ENCODE results near the gene LMAN1L. TPM values are rescaled to one million over a fixed set of nuclear protein-coding genes. Genes with fewer than 3 reads are reported as not detected.
A peak's percentile ranks its signal among the peaks of the same experiment; 100 is the strongest.

Gene LMAN1L
- total RNA-seq, 1 experiment from 2014 or later = not detected

DNA sequence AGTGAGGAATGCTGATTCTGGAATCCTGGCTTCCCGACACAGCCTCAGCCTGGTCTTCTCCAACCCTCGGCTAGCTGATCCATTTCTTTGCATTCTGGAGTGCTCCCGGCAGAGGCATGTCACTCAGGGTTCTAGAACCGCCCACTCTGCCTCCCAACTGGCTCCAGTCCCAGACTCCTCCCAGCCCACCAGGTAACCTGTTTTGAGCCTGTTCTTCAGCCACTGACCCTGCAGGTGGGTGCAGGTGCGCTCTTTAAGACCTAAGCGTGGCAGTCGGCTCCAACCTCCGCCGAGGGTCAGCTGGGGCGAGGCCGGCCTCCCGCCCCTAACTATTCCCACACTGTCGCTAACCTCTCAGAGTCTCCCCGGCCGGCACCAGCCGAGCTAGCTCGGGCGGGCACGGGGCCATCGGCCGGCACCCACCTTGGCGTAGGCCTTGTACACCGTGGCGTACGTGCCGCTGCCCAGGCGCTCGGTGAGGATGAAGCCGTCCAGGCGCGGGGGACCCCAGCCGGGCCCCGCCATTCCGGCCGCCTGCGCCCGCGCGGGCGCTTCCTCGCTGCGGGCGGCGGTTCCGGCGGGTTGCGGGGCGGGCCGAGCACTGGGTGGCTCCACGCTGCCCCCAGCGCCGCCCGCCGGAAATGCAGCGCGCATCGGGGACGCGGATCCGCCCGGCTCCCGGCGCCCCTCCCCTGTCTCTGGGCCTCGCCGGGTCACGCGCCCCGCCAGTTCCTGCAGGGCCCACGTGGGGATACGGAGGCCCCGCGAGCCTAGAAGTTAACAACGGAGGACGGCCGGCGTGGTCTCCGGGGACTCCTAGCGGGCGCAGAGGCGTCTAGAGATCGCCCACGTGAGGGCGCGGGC, 30.2 kb downstream of the LMAN1L start, which contains the start of gene ULK3 (continued):
- TF ChIP-seq USF1 (CRISPR knock-in tag; IDR thresholded peaks at IDR 0.05) (peak; percentile 92), ZNF416 (CRISPR knock-in tag; IDR thresholded peaks at IDR 0.05) (peak; percentile 75; the same call in 1 of the 2 replicates), ZNF423 (CRISPR knock-in tag; IDR thresholded peaks at IDR 0.05) (0 out of 2 replicates have a peak, but pooled peaks have one; percentile 4), NFATC4 (CRISPR knock-in tag; IDR thresholded peaks at IDR 0.05) (peak; percentile 72; the same call in 1 of the 2 replicates), NFE2L1 (CRISPR knock-in tag; IDR thresholded peaks at IDR 0.05) (peak; percentile 61; the same call in 1 of the 2 replicates), JUN (CRISPR knock-in tag; IDR thresholded peaks at IDR 0.05) (peak; percentile 78; the same call in 1 of the 2 replicates), IRF2 (CRISPR knock-in tag; IDR thresholded peaks at IDR 0.05; ENCODE audit: borderline replicate concordance, low read depth) (no peak), ZNF263 (CRISPR knock-in tag; IDR thresholded peaks at IDR 0.05; ENCODE audit: low read depth) (peak; percentile 77; the same call in 1 of the 2 replicates)
- TF ChIP-seq, protein P1, sequence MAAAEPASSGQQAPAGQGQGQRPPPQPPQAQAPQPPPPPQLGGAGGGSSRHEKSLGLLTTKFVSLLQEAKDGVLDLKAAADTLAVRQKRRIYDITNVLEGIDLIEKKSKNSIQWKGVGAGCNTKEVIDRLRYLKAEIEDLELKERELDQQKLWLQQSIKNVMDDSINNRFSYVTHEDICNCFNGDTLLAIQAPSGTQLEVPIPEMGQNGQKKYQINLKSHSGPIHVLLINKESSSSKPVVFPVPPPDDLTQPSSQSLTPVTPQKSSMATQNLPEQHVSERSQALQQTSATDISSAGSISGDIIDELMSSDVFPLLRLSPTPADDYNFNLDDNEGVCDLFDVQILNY (CRISPR knock-in tag; IDR thresholded peaks at IDR 0.05) = 0 out of 2 replicates have a peak, but pooled peaks have one; percentile 48
- TF ChIP-seq, protein P2, sequence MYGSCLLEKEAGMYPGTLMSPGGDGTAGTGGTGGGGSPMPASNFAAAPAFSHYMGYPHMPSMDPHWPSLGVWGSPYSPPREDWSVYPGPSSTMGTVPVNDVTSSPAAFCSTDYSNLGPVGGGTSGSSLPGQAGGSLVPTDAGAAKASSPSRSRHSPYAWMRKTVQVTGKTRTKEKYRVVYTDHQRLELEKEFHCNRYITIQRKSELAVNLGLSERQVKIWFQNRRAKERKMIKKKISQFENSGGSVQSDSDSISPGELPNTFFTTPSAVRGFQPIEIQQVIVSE (CRISPR knock-in tag; IDR thresholded peaks at IDR 0.05; ENCODE audit: borderline replicate concordance) = no peak

DNA sequence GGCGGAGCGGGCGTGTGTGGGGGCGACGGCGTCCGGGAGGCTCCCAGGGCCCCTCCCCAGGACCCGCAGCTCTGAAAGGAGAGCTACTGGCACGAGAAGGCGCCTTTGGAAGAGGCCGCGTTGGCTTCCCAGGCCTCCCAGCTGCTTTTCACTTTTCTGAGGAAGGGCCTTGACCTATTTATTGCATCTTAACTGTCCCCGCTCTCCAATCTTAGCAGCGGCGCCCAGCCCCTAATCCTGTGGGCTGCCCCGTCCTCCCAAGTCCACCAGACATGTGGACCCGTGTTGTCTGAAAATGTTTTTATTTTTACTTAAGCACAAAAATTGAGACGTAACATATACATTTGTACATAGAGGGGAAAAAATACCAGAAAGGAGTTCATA, 30.8 kb downstream of the LMAN1L start:
- H3K4me1 Mint-ChIP-seq = peaks cover 21% of the 10 kb centered on the region
- DNase-seq (ENCODE audit: low spot score) (no peak), ATAC-seq (no peak)
- H3K36me3 Mint-ChIP-seq = peaks cover 6% of the 10 kb centered on the region
- CTCF ChIA-PET = interaction anchor here (0.6 to 5.1 kb wide), 14 partner anchors 12 to 211 kb away, joined by 3 to 34 read pairs (median 6); partner anchors contain the start of gene CPLX3
- no peaks in the 10 kb centered on the region for H3K9me3 Mint-ChIP-seq
- TF ChIP-seq, protein P3, sequence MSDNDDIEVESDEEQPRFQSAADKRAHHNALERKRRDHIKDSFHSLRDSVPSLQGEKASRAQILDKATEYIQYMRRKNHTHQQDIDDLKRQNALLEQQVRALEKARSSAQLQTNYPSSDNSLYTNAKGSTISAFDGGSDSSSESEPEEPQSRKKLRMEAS (CRISPR knock-in tag; IDR thresholded peaks at IDR 0.05) = peak; percentile 22; the same call in 1 of the 2 replicates
- TF ChIP-seq, protein P4, sequence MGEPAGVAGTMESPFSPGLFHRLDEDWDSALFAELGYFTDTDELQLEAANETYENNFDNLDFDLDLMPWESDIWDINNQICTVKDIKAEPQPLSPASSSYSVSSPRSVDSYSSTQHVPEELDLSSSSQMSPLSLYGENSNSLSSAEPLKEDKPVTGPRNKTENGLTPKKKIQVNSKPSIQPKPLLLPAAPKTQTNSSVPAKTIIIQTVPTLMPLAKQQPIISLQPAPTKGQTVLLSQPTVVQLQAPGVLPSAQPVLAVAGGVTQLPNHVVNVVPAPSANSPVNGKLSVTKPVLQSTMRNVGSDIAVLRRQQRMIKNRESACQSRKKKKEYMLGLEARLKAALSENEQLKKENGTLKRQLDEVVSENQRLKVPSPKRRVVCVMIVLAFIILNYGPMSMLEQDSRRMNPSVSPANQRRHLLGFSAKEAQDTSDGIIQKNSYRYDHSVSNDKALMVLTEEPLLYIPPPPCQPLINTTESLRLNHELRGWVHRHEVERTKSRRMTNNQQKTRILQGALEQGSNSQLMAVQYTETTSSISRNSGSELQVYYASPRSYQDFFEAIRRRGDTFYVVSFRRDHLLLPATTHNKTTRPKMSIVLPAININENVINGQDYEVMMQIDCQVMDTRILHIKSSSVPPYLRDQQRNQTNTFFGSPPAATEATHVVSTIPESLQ (CRISPR knock-in tag; IDR thresholded peaks at IDR 0.05) = no peak
- TF ChIP-seq CTCF (IDR thresholded peaks at IDR 0.05) (0 out of 2 replicates have a peak, but pooled peaks have one; percentile 8), NFYB (CRISPR knock-in tag; conservative IDR thresholded peaks at IDR 0.05; ENCODE audit: low read depth) (no peak)
- H3K27ac Mint-ChIP-seq = peak overlapping the region; percentile 91
- H3K4me3 Mint-ChIP-seq = peak overlapping the region; percentile 81
- H3K27me3 Mint-ChIP-seq (ENCODE audit: low read depth) = no peaks in the 10 kb centered on the region
- POLR2A ChIA-PET = interaction anchor here (1.4 kb wide), 1 partner anchor 63 kb away, joined by 3 read pairs; the partner anchor contains the start of gene FAM219B

DNA sequence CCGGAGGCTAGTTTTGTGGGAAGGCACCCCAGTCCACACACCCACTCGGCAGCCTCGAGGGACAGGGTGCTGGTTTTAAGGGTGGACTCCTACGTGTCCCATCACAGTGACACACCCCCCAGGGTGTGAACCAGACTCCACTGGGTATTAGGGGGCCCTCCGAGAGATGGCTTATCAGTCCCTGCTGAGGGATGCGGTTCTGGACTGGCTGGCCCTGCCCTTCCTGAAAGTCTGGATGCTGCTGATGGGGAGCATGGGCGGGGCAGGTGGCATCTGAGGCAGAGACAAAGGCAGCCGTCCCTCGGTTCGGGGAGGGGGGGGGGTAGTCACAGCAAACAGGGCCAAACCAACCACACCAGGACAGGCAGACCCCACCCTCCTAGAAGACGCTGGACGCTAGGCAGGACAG, 31.3 kb downstream of the LMAN1L start:
- ChIA-PET POLR2A (no interaction called here), CTCF (interaction anchor here (1.0 to 5.1 kb wide), 13 partner anchors 12 to 212 kb away, joined by 3 to 34 read pairs (median 7); partner anchors contain the start of gene CPLX3)
- DNase-seq (ENCODE audit: low spot score) (no peak), ATAC-seq (no peak)
- H3K27ac Mint-ChIP-seq = peak overlapping the region; percentile 91; the same call in 1 of the 2 replicates
- H3K27me3 Mint-ChIP-seq (ENCODE audit: low read depth) = no peaks in the 10 kb centered on the region
- TF ChIP-seq SP1 (CRISPR knock-in tag; conservative IDR thresholded peaks at IDR 0.05) (0 out of 2 replicates have a peak, but pooled peaks have one; percentile 24), ZBTB21 (CRISPR knock-in tag; IDR thresholded peaks at IDR 0.05; ENCODE audit: borderline replicate concordance) (no peak)
- H3K4me3 Mint-ChIP-seq = peak overlapping the region; percentile 81
- H3K4me1 Mint-ChIP-seq = peaks cover 21% of the 10 kb centered on the region
- H3K36me3 Mint-ChIP-seq = peaks cover 6% of the 10 kb centered on the region
- no peaks in the 10 kb centered on the region for H3K9me3 Mint-ChIP-seq
